Mesothelial cell of epicardium (in vitro differentiated cells): ENCODE results near the gene ITCH. TPM values are rescaled to one million over a fixed set of nuclear protein-coding genes. Genes with fewer than 3 reads are reported as not detected.
"Not testable (repeated sequence)": the region's sequence is repeated elsewhere in the genome, so short reads cannot be mapped to it uniquely, and the experiment has no call there.

Experiments
- DNase-seq, 2 experiments: peaks; one replicate each; pipeline ENCODE4 v3.0.0; 2021; ENCODE audit warnings: low spot score in 2 of 2; ENCODE audit not compliant: unreplicated experiment in 2 of 2
- H3K27ac Mint-ChIP-seq: 2 replicates; pipeline ENCODE4 v1.8.0; 2021; ENCODE audit warnings: mixed read lengths
- H3K27me3 Mint-ChIP-seq: 2 replicates; pipeline ENCODE4 v1.8.0; 2021; ENCODE audit warnings: low read depth, mixed read lengths
- H3K36me3 Mint-ChIP-seq: 2 replicates; pipeline ENCODE4 v1.8.0; 2021; ENCODE audit warnings: mixed read lengths
- H3K4me1 Mint-ChIP-seq: 2 replicates; pipeline ENCODE4 v1.8.0; 2021; ENCODE audit warnings: mixed read lengths
- H3K4me3 Mint-ChIP-seq: 2 replicates; pipeline ENCODE4 v1.8.0; 2021; ENCODE audit warnings: mild to moderate bottlenecking, moderate library complexity, mixed read lengths
- H3K9me3 Mint-ChIP-seq: 2 replicates; pipeline ENCODE4 v1.8.0; 2021; ENCODE audit warnings: mixed read lengths
- total RNA-seq: library from RNA; stranded (reverse); gene quantifications from 3 replicates; pipeline ENCODE4 v1.2.1, GENCODE V29; 2021
- TF ChIP-seq, protein P1 (sequence below): fragments of 200-600 bp; sonication (generic); IDR thresholded peaks from one replicate; pipeline ENCODE4 v1.5.0; 2021; ENCODE audit warnings: antibody characterized with exemption; ENCODE audit not compliant: unreplicated experiment

The ITCH gene
- total RNA-seq, 1 donor from 2014 or later = 60.2 TPM

DNA sequence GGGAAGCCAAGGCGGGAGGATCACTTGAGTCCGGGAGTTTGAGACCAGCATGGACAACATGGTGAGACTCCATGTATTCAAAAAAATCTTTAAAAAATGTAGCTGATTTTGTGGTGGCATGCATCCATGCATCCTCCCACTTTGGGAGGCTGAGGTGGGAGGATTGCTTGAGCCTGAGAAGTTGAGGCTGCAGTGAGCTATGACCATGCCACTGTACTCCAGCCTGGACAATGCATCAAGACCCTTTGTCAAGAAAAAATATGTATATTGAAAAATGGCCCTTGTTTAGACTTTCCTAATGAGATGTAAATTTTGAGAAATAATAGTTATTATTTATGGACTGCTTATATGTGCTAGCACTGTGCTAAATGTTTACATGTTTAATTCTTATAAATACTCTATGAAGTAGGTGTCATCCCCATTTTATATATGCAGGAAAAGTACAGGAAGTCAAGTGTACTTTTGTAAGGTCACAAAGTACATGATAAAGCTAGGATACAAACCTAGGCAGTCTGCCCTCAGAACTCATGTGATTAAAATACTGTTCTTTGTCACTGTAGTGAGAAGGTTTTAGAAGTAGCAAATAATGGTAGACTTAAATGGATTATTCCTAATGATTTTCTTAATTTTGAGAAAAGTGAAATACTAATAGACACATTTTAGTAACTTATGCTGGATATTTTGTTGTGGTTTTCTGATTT lies 58.8 kb downstream of the ITCH start:
- H3K27me3 Mint-ChIP-seq = no peaks in the 10 kb centered on the region
- no peak overlapping the region for H3K4me3 Mint-ChIP-seq

GRCh38 chr20:34425032-34425690 lies 62.1 kb downstream of the ITCH start:
- H3K4me3 Mint-ChIP-seq, H3K4me1 Mint-ChIP-seq, DNase-seq, H3K9me3 Mint-ChIP-seq, H3K27me3 Mint-ChIP-seq: not testable (repeated sequence)
- Mint-ChIP-seq H3K36me3 (peaks cover 38% of the 10 kb centered on the region), H3K27ac (peak overlapping the region; percentile 57)

More for the DNA sequence above, 58.8 kb downstream of the ITCH start:
- H3K27ac Mint-ChIP-seq = no peak overlapping the region
- TF ChIP-seq, protein P1, sequence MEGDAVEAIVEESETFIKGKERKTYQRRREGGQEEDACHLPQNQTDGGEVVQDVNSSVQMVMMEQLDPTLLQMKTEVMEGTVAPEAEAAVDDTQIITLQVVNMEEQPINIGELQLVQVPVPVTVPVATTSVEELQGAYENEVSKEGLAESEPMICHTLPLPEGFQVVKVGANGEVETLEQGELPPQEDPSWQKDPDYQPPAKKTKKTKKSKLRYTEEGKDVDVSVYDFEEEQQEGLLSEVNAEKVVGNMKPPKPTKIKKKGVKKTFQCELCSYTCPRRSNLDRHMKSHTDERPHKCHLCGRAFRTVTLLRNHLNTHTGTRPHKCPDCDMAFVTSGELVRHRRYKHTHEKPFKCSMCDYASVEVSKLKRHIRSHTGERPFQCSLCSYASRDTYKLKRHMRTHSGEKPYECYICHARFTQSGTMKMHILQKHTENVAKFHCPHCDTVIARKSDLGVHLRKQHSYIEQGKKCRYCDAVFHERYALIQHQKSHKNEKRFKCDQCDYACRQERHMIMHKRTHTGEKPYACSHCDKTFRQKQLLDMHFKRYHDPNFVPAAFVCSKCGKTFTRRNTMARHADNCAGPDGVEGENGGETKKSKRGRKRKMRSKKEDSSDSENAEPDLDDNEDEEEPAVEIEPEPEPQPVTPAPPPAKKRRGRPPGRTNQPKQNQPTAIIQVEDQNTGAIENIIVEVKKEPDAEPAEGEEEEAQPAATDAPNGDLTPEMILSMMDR = no peak
- peaks cover 5% of the 10 kb centered on the region for H3K4me1 Mint-ChIP-seq
- no peak for DNase-seq
- peaks cover 42% of the 10 kb centered on the region for H3K36me3 Mint-ChIP-seq
- no peaks in the 10 kb centered on the region for H3K9me3 Mint-ChIP-seq

DNA sequence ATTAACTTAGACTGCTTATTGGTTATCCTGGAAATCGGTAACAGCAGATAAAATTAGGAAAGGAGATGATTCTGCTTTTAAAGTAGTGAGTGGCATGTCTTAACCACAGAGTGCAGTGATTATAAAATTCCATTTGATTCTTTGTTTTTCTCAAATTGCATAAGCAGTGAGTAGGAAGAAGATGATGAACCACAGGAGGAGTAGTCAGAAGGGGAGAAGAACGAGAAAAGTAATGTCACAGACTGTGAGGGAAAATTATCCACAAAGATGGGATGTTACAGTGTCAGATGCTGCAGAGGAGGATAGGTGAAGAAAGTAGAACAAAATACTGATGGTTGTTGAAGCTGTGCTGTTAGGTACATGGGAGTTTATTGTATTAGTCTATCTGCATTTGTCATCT lies 63.0 kb downstream of the ITCH start:
- no peaks in the 10 kb centered on the region for H3K27me3 Mint-ChIP-seq
- no peak overlapping the region for H3K27ac Mint-ChIP-seq
- DNase-seq = no peak
- H3K4me3 Mint-ChIP-seq = no peak overlapping the region
- H3K4me1 Mint-ChIP-seq = peaks cover 3% of the 10 kb centered on the region
- TF ChIP-seq, protein P1 = no peak
- no peaks in the 10 kb centered on the region for H3K9me3 Mint-ChIP-seq
- peaks cover 38% of the 10 kb centered on the region for H3K36me3 Mint-ChIP-seq

DNA sequence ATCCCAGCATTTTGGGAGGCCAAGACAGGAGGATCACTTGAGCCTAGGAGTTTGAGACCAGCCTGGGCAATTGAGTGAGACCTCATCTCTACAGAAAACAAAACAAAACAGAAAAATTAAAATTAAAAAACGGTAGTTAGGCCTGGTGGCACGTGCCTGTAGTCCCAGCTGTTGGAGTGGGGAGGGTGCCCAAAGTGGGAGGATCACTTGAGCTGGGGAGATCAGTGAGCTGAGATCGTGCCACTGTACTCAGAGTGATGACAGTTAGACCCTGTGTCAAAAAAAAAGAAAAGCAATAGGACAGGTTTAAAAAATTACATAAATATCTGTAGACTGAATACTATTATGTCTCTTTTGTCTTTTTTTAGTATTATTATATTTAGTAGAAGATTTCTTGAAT lies 64.3 kb downstream of the ITCH start:
- DNase-seq = no peak
- H3K9me3 Mint-ChIP-seq = no peaks in the 10 kb centered on the region
- peaks cover 3% of the 10 kb centered on the region for H3K4me1 Mint-ChIP-seq
- no peak overlapping the region for H3K27ac Mint-ChIP-seq
- TF ChIP-seq, protein P1 = no peak
- H3K36me3 Mint-ChIP-seq = peaks cover 32% of the 10 kb centered on the region
- H3K27me3 Mint-ChIP-seq = no peaks in the 10 kb centered on the region
- H3K4me3 Mint-ChIP-seq = no peak overlapping the region

GRCh38 chr20:34427784-34428183 lies 64.7 kb downstream of the ITCH start:
- no peaks in the 10 kb centered on the region for H3K9me3 Mint-ChIP-seq
- TF ChIP-seq, protein P1 = no peak
- H3K4me3 Mint-ChIP-seq = no peak overlapping the region
- no peak overlapping the region for H3K27ac Mint-ChIP-seq
- H3K4me1 Mint-ChIP-seq = peaks cover 3% of the 10 kb centered on the region
- peaks cover 32% of the 10 kb centered on the region for H3K36me3 Mint-ChIP-seq
- no peaks in the 10 kb centered on the region for H3K27me3 Mint-ChIP-seq
- no peak for DNase-seq

- no peaks in the 10 kb centered on the region for H3K9me3 Mint-ChIP-seq
- no peak overlapping the region for H3K27ac Mint-ChIP-seq
- no peak for DNase-seq
- no peak overlapping the region for H3K4me3 Mint-ChIP-seq
- no peaks in the 10 kb centered on the region for H3K4me1 Mint-ChIP-seq
- no peaks in the 10 kb centered on the region for H3K27me3 Mint-ChIP-seq
- H3K36me3 Mint-ChIP-seq = peaks cover 7% of the 10 kb centered on the region
- TF ChIP-seq, protein P1 = no peak
These were observed 68.1 kb downstream of the ITCH start for GRCh38 chr20:34431168-34431567.

- not testable (repeated sequence) for H3K9me3 Mint-ChIP-seq, H3K36me3 Mint-ChIP-seq, H3K27ac Mint-ChIP-seq, DNase-seq, H3K4me3 Mint-ChIP-seq, H3K4me1 Mint-ChIP-seq, H3K27me3 Mint-ChIP-seq
These were observed 69.6 kb downstream of the ITCH start for GRCh38 chr20:34432663-34433062.
